Neural crest cell (in vitro differentiated cells): ENCODE measurements around the gene SLC16A11. TPM values are rescaled to one million over a fixed set of nuclear protein-coding genes. Genes with fewer than 3 reads are reported as not detected.
A peak's percentile ranks its signal among the peaks of the same experiment; 100 is the strongest.

Experiments used
- DNase-seq: peaks from one replicate; pipeline ENCODE4 v3.0.0; 2021; ENCODE audit warnings: low read depth, mixed read lengths, low spot score
- H3K27ac Mint-ChIP-seq: one replicate; pipeline ENCODE4 v1.8.0; 2021; ENCODE audit warnings: mild to moderate bottlenecking, mixed read lengths; ENCODE audit not compliant: unreplicated experiment
- H3K27me3 Mint-ChIP-seq: 2 replicates; pipeline ENCODE4 v1.8.0; 2021; ENCODE audit warnings: low read depth, mild to moderate bottlenecking, mixed read lengths
- H3K36me3 Mint-ChIP-seq: 2 replicates; pipeline ENCODE4 v1.8.0; 2021; ENCODE audit warnings: low read depth, mild to moderate bottlenecking, mixed read lengths
- H3K4me1 Mint-ChIP-seq: 2 replicates; pipeline ENCODE4 v1.8.0; 2021; ENCODE audit warnings: mixed read lengths
- H3K4me3 Mint-ChIP-seq: one replicate; pipeline ENCODE4 v1.8.0; 2021; ENCODE audit warnings: mild to moderate bottlenecking, mixed read lengths
- H3K9me3 Mint-ChIP-seq: 2 replicates; pipeline ENCODE4 v1.8.0; 2021; ENCODE audit warnings: mixed read lengths
- CTCF ChIP-seq: fragments of 200-600 bp; sonication (generic); conservative IDR thresholded peaks from 2 replicates; pipeline ENCODE4 v1.5.0; 2021; ENCODE audit warnings: antibody characterized with exemption, mild to moderate bottlenecking
- total RNA-seq: library from RNA; stranded (reverse); gene quantifications from 2 replicates; pipeline ENCODE4 v1.2.1, GENCODE V29; 2021

SLC16A11 gene
- total RNA-seq, 1 donor from 2014 or later, result not detected

- peak overlapping the region; percentile 100 for H3K27ac Mint-ChIP-seq
- H3K4me1 Mint-ChIP-seq, result peaks cover 60% of the 10 kb centered on the region
- no peak for TF ChIP-seq CTCF
- H3K9me3 Mint-ChIP-seq, result no peaks in the 10 kb centered on the region
- no peak for DNase-seq
- peak overlapping the region; percentile 99 for H3K4me3 Mint-ChIP-seq
- no peaks in the 10 kb centered on the region for H3K27me3 Mint-ChIP-seq
- H3K36me3 Mint-ChIP-seq, result peaks cover 3% of the 10 kb centered on the region
Measured at GRCh38 chr17:7011942-7012254, 32.0 kb downstream of the SLC16A11 start.

GRCh38 chr17:7011415-7011814 lies 32.5 kb downstream of the SLC16A11 start:
- TF ChIP-seq CTCF, result no peak
- Mint-ChIP-seq H3K4me3 (peak overlapping the region; percentile 99), H3K4me1 (peaks cover 55% of the 10 kb centered on the region), H3K27me3 (no peaks in the 10 kb centered on the region), H3K36me3 (peaks cover 3% of the 10 kb centered on the region), H3K27ac (no peak overlapping the region), H3K9me3 (no peaks in the 10 kb centered on the region)
- no peak for DNase-seq

GRCh38 chr17:7010523-7010922 lies 33.4 kb downstream of the SLC16A11 start:
- no peaks in the 10 kb centered on the region for H3K27me3 Mint-ChIP-seq
- H3K36me3 Mint-ChIP-seq, result peaks cover 3% of the 10 kb centered on the region
- H3K4me1 Mint-ChIP-seq, result peaks cover 46% of the 10 kb centered on the region
- H3K9me3 Mint-ChIP-seq, result no peaks in the 10 kb centered on the region
- H3K4me3 Mint-ChIP-seq, result peak overlapping the region; percentile 80
- no peak for TF ChIP-seq CTCF
- no peak overlapping the region for H3K27ac Mint-ChIP-seq
- no peak for DNase-seq

GRCh38 chr17:7007143-7007542 lies 36.7 kb downstream of the SLC16A11 start:
- peak overlapping the region; percentile 56 for H3K4me3 Mint-ChIP-seq
- TF ChIP-seq CTCF, result no peak
- no peaks in the 10 kb centered on the region for H3K27me3 Mint-ChIP-seq
- H3K9me3 Mint-ChIP-seq, result no peaks in the 10 kb centered on the region
- H3K27ac Mint-ChIP-seq, result no peak overlapping the region
- peaks cover 3% of the 10 kb centered on the region for H3K36me3 Mint-ChIP-seq
- no peak for DNase-seq
- H3K4me1 Mint-ChIP-seq, result peaks cover 23% of the 10 kb centered on the region

- no peak for TF ChIP-seq CTCF
- no peak for DNase-seq
- no peak overlapping the region for H3K4me3 Mint-ChIP-seq
- H3K9me3 Mint-ChIP-seq, result no peaks in the 10 kb centered on the region
- peaks cover 10% of the 10 kb centered on the region for H3K4me1 Mint-ChIP-seq
- no peaks in the 10 kb centered on the region for H3K27me3 Mint-ChIP-seq
- H3K36me3 Mint-ChIP-seq, result peaks cover 7% of the 10 kb centered on the region
- H3K27ac Mint-ChIP-seq, result no peak overlapping the region
Measured at GRCh38 chr17:7005716-7006115, 38.2 kb downstream of the SLC16A11 start.
